Posterior cingulate gyrus (tissue), 11 donors: ENCODE measurements around the gene GPR180.

Experiments
- DNase-seq, 10 donors: peaks; one replicate each; pipeline versions ENCODE4 v3.0.0 to v3.0.0-alpha.2; 2020 to 2021; ENCODE audit warnings: mixed read lengths in 3 of 10
- intact Hi-C: fragments of 100-400 bp; cut with DNase I; formaldehyde crosslinking; loops from one replicate; pipeline ENCODE4 v1.15.1; 2023

GPR180 gene

GRCh38 chr13:94679614-94680013, 78.0 kb downstream of the GPR180 start:
- no peak for DNase-seq
- intact Hi-C loops = loop anchor here (10.0 kb wide), 1 partner anchor 475 kb away; no protein-coding TSS in a partner anchor

- no peak for DNase-seq
- intact Hi-C loops = no loop called here
Observed at GRCh38 chr13:94682229-94682628, 80.6 kb downstream of the GPR180 start.

- DNase-seq = no peak
- intact Hi-C loops = no loop called here
Observed at GRCh38 chr13:94683409-94683808, 81.8 kb downstream of the GPR180 start.
